Measurements from ENCODE around the gene ABCC5. TPM values are rescaled to one million over a fixed set of nuclear protein-coding genes. Genes with fewer than 3 reads are reported as not detected.

The ABCC5 gene
- total RNA-seq, 1 experiment from 2014 or later = 6.6 TPM

DNA sequence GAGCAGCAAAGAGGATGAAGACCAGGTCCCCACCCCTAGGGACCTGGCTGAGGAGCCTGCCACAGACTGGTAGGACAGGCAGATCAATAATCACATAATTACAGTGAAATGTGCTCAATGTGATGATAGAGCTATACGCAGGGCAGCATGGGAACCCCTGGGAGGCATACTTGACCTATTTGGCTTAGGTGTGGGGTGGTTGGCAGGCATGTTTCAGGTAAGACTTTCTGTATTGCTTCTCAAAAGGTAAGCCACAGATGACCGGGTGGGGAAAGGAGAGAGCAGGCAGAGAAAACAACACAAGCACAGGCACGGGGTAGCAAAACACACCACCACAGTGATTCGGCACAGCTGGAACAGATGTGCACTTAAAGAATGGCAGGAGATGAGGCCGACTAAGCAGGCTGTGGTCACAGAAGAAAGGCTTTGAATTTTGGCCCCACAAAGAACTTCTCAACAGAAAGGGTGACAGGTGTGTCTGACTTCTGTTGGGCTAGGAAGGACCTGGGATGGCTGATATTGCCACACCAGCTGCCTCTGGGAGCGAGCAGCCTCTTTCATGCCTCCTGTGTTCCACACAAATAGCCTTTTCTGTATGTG, 64.1 kb downstream of the ABCC5 start:
- Histone ChIP-seq H3K27me3 (no peaks in the 10 kb centered on the region), H3K4me3 (no peak overlapping the region), H3K36me3 (peaks cover 9% of the 10 kb centered on the region), H3K9me3 (no peaks in the 10 kb centered on the region)
- no peak for DNase-seq

GRCh38 chr3:183951459-183951858, 66.2 kb downstream of the ABCC5 start:
- no peaks in the 10 kb centered on the region for H3K27me3 ChIP-seq
- DNase-seq = no peak
- no peak overlapping the region for H3K4me3 ChIP-seq
- peaks cover 15% of the 10 kb centered on the region for H3K36me3 ChIP-seq
- H3K9me3 ChIP-seq = no peaks in the 10 kb centered on the region

- no peak for DNase-seq
- H3K27me3 ChIP-seq = no peaks in the 10 kb centered on the region
- no peak overlapping the region for H3K4me3 ChIP-seq
- peaks cover 22% of the 10 kb centered on the region for H3K36me3 ChIP-seq
- no peaks in the 10 kb centered on the region for H3K9me3 ChIP-seq
Observed at GRCh38 chr3:183949690-183950089, 68.0 kb downstream of the ABCC5 start.

GRCh38 chr3:183946037-183946436, 71.6 kb downstream of the ABCC5 start:
- Histone ChIP-seq H3K36me3 (peaks cover 40% of the 10 kb centered on the region), H3K4me3 (no peak overlapping the region), H3K27me3 (no peaks in the 10 kb centered on the region), H3K9me3 (no peaks in the 10 kb centered on the region)
- no peak for DNase-seq

DNA sequence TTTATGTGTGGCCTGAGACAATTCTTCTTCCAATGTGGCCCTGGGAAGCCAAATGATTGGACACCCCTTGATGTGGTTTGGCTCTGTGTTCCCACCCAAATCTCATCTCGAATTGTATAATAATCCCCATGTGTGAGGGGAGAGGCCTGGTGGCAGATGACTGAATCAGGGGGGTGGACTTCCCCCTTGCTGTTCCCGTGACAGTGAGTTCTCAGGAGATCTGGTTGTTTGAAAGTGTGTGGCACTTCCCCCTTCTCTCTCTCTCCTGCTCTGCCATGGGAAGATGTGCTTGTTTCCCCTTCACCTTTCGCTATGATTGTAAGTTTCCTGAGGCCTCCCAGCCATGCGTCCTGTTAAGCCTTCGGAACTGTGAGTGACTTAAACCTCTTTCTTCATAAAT, 72.9 kb downstream of the ABCC5 start:
- no peaks in the 10 kb centered on the region for H3K27me3 ChIP-seq
- H3K36me3 ChIP-seq = peaks cover 42% of the 10 kb centered on the region
- no peak for DNase-seq

DNA sequence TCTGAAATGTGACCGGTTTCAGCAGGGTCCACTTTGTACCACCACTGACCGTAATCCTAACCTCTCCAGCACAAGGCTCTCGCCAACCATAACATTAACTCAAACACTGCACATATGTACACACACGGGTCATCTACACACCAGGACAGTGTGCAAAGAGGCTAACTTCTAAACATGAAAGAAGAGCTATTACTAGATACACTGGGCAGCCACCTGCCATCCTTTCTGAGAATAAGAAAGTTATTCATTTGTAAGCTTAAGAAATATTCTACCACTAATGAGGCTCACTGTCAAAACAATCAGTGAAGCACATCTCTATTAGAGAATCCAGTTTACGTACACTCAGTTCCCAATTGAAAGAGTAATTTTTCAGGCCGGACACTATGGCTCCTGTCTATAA, 73.9 kb downstream of the ABCC5 start:
- Histone ChIP-seq H3K36me3 (peaks cover 39% of the 10 kb centered on the region), H3K4me3 (no peak overlapping the region), H3K9me3 (no peaks in the 10 kb centered on the region), H3K27me3 (no peaks in the 10 kb centered on the region)
- DNase-seq = no peak

More for the DNA sequence above, 72.9 kb downstream of the ABCC5 start:
- Histone ChIP-seq H3K4me3 (no peak overlapping the region), H3K9me3 (no peaks in the 10 kb centered on the region)

GRCh38 chr3:183941216-183941615, 76.5 kb downstream of the ABCC5 start:
- Histone ChIP-seq H3K36me3 (peaks cover 38% of the 10 kb centered on the region), H3K4me3 (no peak overlapping the region), H3K9me3 (no peaks in the 10 kb centered on the region), H3K27me3 (no peaks in the 10 kb centered on the region)
- DNase-seq = no peak

DNA sequence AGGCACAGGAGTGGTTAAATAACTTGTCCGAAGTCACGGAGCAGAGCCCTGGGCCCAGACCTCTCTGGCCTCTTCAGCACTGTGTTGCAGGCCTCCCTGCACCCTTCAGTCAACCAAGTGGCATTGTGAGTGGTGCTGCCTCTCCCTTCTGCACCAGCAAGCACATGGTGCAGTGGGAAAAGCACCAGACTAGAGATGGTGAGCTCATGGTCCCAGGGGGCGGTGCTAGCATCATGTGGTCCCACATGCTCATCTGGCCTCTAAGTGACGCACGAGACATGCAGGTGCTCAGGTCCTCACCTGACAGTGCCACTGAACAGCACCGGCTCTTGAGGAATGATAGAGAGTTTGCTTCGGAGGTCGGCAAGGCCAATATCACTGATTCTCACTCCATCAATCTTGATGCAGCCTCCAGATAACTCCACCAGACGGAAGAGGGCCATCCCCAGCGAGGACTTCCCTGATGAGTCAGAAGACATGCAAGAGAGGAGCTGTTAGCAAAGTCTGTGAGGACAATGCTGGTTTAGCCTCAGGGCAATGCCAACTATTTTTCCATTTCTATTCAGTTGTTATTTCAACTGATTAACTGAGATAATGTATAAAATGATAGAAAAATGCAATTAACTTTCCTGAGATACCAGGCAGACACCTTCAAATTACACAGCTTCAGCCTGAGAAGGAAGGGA, 79.9 kb downstream of the ABCC5 start:
- no peak for DNase-seq
- Histone ChIP-seq H3K9me3 (no peaks in the 10 kb centered on the region), H3K4me3 (no peak overlapping the region)

GRCh38 chr3:183933160-183933559, 84.5 kb downstream of the ABCC5 start:
- no peak for DNase-seq
- no peaks in the 10 kb centered on the region for H3K9me3 ChIP-seq
- H3K27me3 ChIP-seq = no peaks in the 10 kb centered on the region
- H3K36me3 ChIP-seq = peaks cover 24% of the 10 kb centered on the region
- no peak overlapping the region for H3K4me3 ChIP-seq

More for the DNA sequence above, 79.9 kb downstream of the ABCC5 start:
- no peaks in the 10 kb centered on the region for H3K27me3 ChIP-seq
- H3K36me3 ChIP-seq = peaks cover 27% of the 10 kb centered on the region

- Histone ChIP-seq H3K9me3 (no peaks in the 10 kb centered on the region), H3K36me3 (peaks cover 15% of the 10 kb centered on the region), H3K4me3 (no peak overlapping the region), H3K27me3 (no peaks in the 10 kb centered on the region)
- no peak for DNase-seq
Observed at GRCh38 chr3:183931881-183932280, 85.8 kb downstream of the ABCC5 start.

GRCh38 chr3:183930086-183930485, 87.6 kb downstream of the ABCC5 start:
- H3K36me3 ChIP-seq = peaks cover 12% of the 10 kb centered on the region
- no peak overlapping the region for H3K4me3 ChIP-seq
- no peaks in the 10 kb centered on the region for H3K9me3 ChIP-seq
- H3K27me3 ChIP-seq = no peaks in the 10 kb centered on the region
- DNase-seq = no peak

- H3K36me3 ChIP-seq = peaks cover 13% of the 10 kb centered on the region
- no peaks in the 10 kb centered on the region for H3K9me3 ChIP-seq
- no peaks in the 10 kb centered on the region for H3K27me3 ChIP-seq
- H3K4me3 ChIP-seq = no peak overlapping the region
- no peak for DNase-seq
Observed at GRCh38 chr3:183927059-183927458, 90.6 kb downstream of the ABCC5 start.

- Histone ChIP-seq H3K27me3 (no peaks in the 10 kb centered on the region), H3K4me3 (no peak overlapping the region), H3K36me3 (peaks cover 18% of the 10 kb centered on the region), H3K9me3 (no peaks in the 10 kb centered on the region)
- DNase-seq = no peak
Observed at GRCh38 chr3:183924956-183925355, 92.7 kb downstream of the ABCC5 start.

DNA sequence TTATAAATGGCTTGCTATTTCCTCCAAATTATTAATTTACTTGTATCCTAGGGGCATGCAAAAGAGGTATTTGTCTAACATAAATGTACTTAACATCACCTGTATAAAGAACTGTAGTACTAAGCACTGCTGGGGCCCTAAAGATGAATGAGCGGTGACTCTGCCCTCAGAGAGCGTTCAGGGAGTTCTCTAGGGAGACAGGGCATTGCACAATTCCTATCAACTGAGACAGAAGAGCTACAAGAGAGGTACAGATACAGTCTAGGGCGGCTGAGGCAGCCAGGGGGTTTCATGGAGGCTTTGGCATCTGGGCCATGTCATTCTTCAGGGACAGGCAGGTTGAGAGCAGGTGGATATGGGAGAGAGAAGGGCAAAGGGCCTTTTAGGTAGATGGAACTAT, 93.1 kb downstream of the ABCC5 start:
- Histone ChIP-seq H3K9me3 (no peaks in the 10 kb centered on the region), H3K27me3 (no peaks in the 10 kb centered on the region), H3K4me3 (no peak overlapping the region), H3K36me3 (peaks cover 18% of the 10 kb centered on the region)
- DNase-seq = no peak

DNA sequence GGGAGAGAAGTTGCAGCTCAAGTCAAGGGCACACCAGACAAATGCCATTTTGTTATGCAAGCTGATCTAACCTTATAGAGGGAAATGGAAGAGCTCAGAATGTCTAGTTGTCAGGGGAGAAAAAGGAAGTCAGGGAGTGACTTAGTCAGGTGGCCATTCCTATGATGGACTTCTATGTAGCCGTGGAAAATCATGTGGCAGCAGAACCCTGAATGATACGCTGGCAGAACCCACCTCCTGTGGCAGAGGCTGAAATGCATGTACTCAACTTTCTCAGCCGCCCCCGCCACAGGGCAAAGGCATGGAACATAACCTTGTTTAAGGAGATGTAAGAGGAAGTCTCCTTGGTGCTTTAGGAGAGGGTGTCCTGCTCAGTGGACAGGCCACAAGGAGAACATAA, 95.3 kb downstream of the ABCC5 start:
- H3K27me3 ChIP-seq = no peaks in the 10 kb centered on the region
- no peaks in the 10 kb centered on the region for H3K9me3 ChIP-seq
- peaks cover 18% of the 10 kb centered on the region for H3K36me3 ChIP-seq
- no peak overlapping the region for H3K4me3 ChIP-seq
- DNase-seq = no peak

GRCh38 chr3:183921096-183921495, 96.6 kb downstream of the ABCC5 start:
- no peak for DNase-seq
- H3K4me3 ChIP-seq = no peak overlapping the region
- peaks cover 18% of the 10 kb centered on the region for H3K36me3 ChIP-seq
- H3K27me3 ChIP-seq = no peaks in the 10 kb centered on the region
- no peaks in the 10 kb centered on the region for H3K9me3 ChIP-seq

DNA sequence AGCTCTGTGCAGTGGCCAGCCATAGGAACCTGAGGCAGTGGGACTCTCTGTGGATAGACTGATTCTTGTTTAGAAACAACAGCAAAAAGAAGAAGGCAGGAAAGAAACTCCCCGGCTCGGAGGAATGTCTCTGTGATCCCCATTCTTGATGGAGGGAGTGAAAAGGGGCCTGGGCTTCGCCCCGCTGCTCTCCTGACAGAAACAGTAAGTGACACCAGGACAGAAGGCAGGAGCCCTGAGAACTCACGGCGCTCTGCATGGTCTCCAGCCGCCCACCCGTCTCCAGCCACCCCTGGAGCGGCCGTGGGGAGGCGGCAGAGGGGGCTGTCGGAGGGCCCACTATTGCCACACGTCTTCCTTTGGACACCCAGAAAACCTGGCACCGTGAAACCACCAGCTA, 97.3 kb downstream of the ABCC5 start:
- Histone ChIP-seq H3K36me3 (peaks cover 17% of the 10 kb centered on the region), H3K27me3 (no peaks in the 10 kb centered on the region), H3K4me3 (no peak overlapping the region), H3K9me3 (no peaks in the 10 kb centered on the region)
- DNase-seq = no peak

- no peaks in the 10 kb centered on the region for H3K27me3 ChIP-seq
- H3K9me3 ChIP-seq = no peaks in the 10 kb centered on the region
- H3K4me3 ChIP-seq = no peak overlapping the region
- H3K36me3 ChIP-seq = peaks cover 10% of the 10 kb centered on the region; the same call in 1 of the 2 replicates
- DNase-seq = no peak
Observed at GRCh38 chr3:183918178-183918577, 99.5 kb downstream of the ABCC5 start.
